Endothelial cell of umbilical vein (primary cell): ENCODE results near the gene JAKMIP1. TPM values are rescaled to one million over a fixed set of nuclear protein-coding genes. Genes with fewer than 3 reads are reported as not detected.

Experiments
- BruUV-seq: library from RNA; stranded (reverse); fragments of 400-500 nt; replicated peaks from 2 replicates; lab custom pipeline; 2021; lab: Mats Ljungman, UMichigan
- CTCF ChIA-PET: fragments of 300-600, 350-600 bp; sonication (Branson Sonifier 250); formaldehyde crosslinking; loops from one replicate; lab custom pipeline; 2021; ENCODE audit warnings: antibody characterized with exemption, inconsistent platforms; lab: Charles Lee
- POLR2A ChIA-PET: fragments of 300-600, 350-600 bp; sonication (Branson Sonifier 250); formaldehyde crosslinking; loops from one replicate; lab custom pipeline; 2021; ENCODE audit warnings: antibody characterized with exemption, inconsistent platforms; lab: Charles Lee
- DNase-seq: peaks from one replicate; pipeline ENCODE4 v3.0.0-alpha.2; 2011; ENCODE audit warnings: low read depth, low spot score
- FAIRE-seq: peaks from 2 replicates; lab custom pipeline; 2011; peaks lifted over from hg19 to GRCh38; lab: Jason Lieb, UNC
- H2AFZ ChIP-seq: 2 replicates; pipeline ENCODE4 v1.6.0; 2012; ENCODE audit warnings: low read depth, low read length, control low read depth, inconsistent platforms
- H3K27ac ChIP-seq: 2 replicates; pipeline ENCODE4 v1.5.1; 2011; ENCODE audit warnings: low read depth, mild to moderate bottlenecking, control low read depth, low read length, moderate library complexity; ENCODE audit not compliant: insufficient read depth
- H3K27me3 ChIP-seq, 2 experiments: 2 replicates each; pipeline versions ENCODE4 v1.6.0 to v1.6.1; 2011; ENCODE audit warnings: low read length in 2 of 2, mixed read lengths in 1 of 2; ENCODE audit not compliant: control insufficient read depth in 2 of 2, insufficient read depth in 2 of 2
- H3K36me3 ChIP-seq, 2 experiments: 2 replicates in 1 of 2; 3 replicates in 1 of 2; pipeline ENCODE4 v1.5.1; 2011; ENCODE audit warnings: low read length in 2 of 2, mild to moderate bottlenecking in 1 of 2, moderate library complexity in 1 of 2; ENCODE audit not compliant: control insufficient read depth in 2 of 2, insufficient read depth in 2 of 2; ENCODE audit errors: extremely low read depth in 1 of 2
- H3K4me1 ChIP-seq: 3 replicates; pipeline ENCODE4 v1.5.1; 2011; ENCODE audit warnings: mild to moderate bottlenecking, low read length; ENCODE audit not compliant: control insufficient read depth, insufficient read depth; ENCODE audit errors: extremely low read depth
- H3K4me2 ChIP-seq: 2 replicates; pipeline ENCODE4 v1.6.1; 2011; ENCODE audit warnings: low read length, control low read depth, mixed read lengths; ENCODE audit not compliant: insufficient read depth
- H3K4me3 ChIP-seq, 3 experiments: fragments of 200-600 bp in 1 of 3; sonication (generic), shearing (Covaris generic) in 1 of 3; replicated peaks in 1 of 3; 2 replicates each; pipeline ENCODE4 v1.5.1; 2011 to 2016; ENCODE audit warnings: control low read depth in 3 of 3, low read length in 3 of 3, mild to moderate bottlenecking in 2 of 3, inconsistent platforms in 1 of 3, low read depth in 1 of 3, moderate library complexity in 1 of 3; ENCODE audit not compliant: insufficient read depth in 1 of 3
- H3K79me2 ChIP-seq: 2 replicates; pipeline ENCODE4 v1.6.0; 2012; ENCODE audit warnings: low read length, inconsistent platforms; ENCODE audit not compliant: control insufficient read depth, insufficient read depth
- H3K9ac ChIP-seq: replicated peaks from 2 replicates; pipeline ENCODE3; 2011; ENCODE audit warnings: low read length, control low read depth; ENCODE audit not compliant: insufficient read depth; ENCODE audit errors: extremely low read depth
- H3K9me1 ChIP-seq: replicated peaks from 3 replicates; pipeline ENCODE4 v1.6.0; 2011; ENCODE audit warnings: mild to moderate bottlenecking, low read length; ENCODE audit not compliant: control insufficient read depth, insufficient read depth; ENCODE audit errors: extremely low read depth
- H3K9me3 ChIP-seq: replicated peaks from 2 replicates; pipeline ENCODE4 v1.5.1; 2012; ENCODE audit warnings: low read length, inconsistent platforms; ENCODE audit not compliant: control insufficient read depth, insufficient read depth
- H4K20me1 ChIP-seq: replicated peaks from 2 replicates; pipeline ENCODE3; 2011; ENCODE audit warnings: mild to moderate bottlenecking, low read length; ENCODE audit not compliant: control insufficient read depth, insufficient read depth; ENCODE audit errors: extremely low read depth
- EZH2 ChIP-seq: IDR thresholded peaks from 2 replicates; pipeline ENCODE4 v1.6.1; 2012; ENCODE audit warnings: borderline replicate concordance, low read depth, mild to moderate bottlenecking, moderate library complexity, low read length, inconsistent platforms; ENCODE audit not compliant: severe bottlenecking
- FOS ChIP-seq: IDR thresholded peaks from 2 replicates; pipeline ENCODE4 v1.6.1; 2011; ENCODE audit warnings: mild to moderate bottlenecking, low read length, moderate library complexity, borderline replicate concordance; ENCODE audit not compliant: insufficient read depth
- GATA2 ChIP-seq: IDR thresholded peaks from 2 replicates; pipeline ENCODE4 v1.7.0; 2011; ENCODE audit warnings: low read depth, mild to moderate bottlenecking, moderate library complexity, mixed read lengths, low read length; ENCODE audit not compliant: insufficient read length, insufficient read depth
- JUN ChIP-seq: IDR thresholded peaks from 2 replicates; pipeline ENCODE4 v1.6.1; 2011; ENCODE audit warnings: borderline replicate concordance, low read depth; ENCODE audit not compliant: insufficient read length, insufficient read depth
- MYC ChIP-seq: IDR thresholded peaks from one replicate; pipeline ENCODE4 v1.6.1; 2011; ENCODE audit warnings: mild to moderate bottlenecking, low read depth, low read length
- POLR2A ChIP-seq: IDR thresholded peaks from 2 replicates; pipeline ENCODE4 v1.6.1; 2012; ENCODE audit warnings: low read depth, mild to moderate bottlenecking, control low read depth, low read length
- POLR2AphosphoS5 ChIP-seq: IDR thresholded peaks from 2 replicates; pipeline ENCODE4 v1.6.1; 2012; ENCODE audit warnings: low read depth, mild to moderate bottlenecking, control low read depth, low read length, moderate library complexity; ENCODE audit not compliant: insufficient read depth
- dilution Hi-C: fragments of 300-500 bp; cut with MboI; formaldehyde crosslinking; loops from one replicate; pipeline ENCODE4 v1.15.0; 2019; ENCODE audit warnings: low sequenced_read_pairs; ENCODE audit not compliant: extremely low pct_ligation_motif_present
- intact Hi-C: fragments of 100-400 bp; cut with micrococcal nuclease; formaldehyde crosslinking; loops from one replicate; pipeline ENCODE4 v1.10.0; 2022
- polyA plus RNA-seq, 4 experiments: library from polyadenylated mRNA; depleted of rRNA in 3 of 4; stranded (reverse) in 3 of 4; unstranded in 1 of 4; fragments of >200 nt; gene quantifications; 2 replicates each; pipeline versions ENCODE4 v1.2.1 to v1.2.3, GENCODE V29; 2011 to 2012; ENCODE audit warnings: missing spikeins in 1 of 4
- total RNA-seq: library from RNA; stranded (reverse); gene quantifications from 2 replicates; pipeline ENCODE4 v1.2.3, GENCODE V29; 2021
- TF ChIP-seq, protein P1 (sequence below): IDR thresholded peaks from 2 replicates; pipeline ENCODE4 v1.6.1; 2011; ENCODE audit not compliant: insufficient read depth, insufficient read length
- TF ChIP-seq, protein P2 (sequence below), 2 donors: IDR thresholded peaks; 1 replicate in 1 of 2; 2 replicates in 1 of 2; pipeline ENCODE4 v1.5.1; 2011; ENCODE audit warnings: low read length in 2 of 2, mild to moderate bottlenecking in 2 of 2, moderate library complexity in 2 of 2, control low read depth in 1 of 2, inconsistent platforms in 1 of 2, low read depth in 1 of 2; ENCODE audit not compliant: insufficient read depth in 1 of 2; ENCODE audit errors: extremely low read depth in 1 of 2

Gene JAKMIP1
- total and polyA plus RNA-seq, 2 donors (not counting 3 experiments of a cell fraction or from before 2014, with no cell fraction given), result not detected

DNA sequence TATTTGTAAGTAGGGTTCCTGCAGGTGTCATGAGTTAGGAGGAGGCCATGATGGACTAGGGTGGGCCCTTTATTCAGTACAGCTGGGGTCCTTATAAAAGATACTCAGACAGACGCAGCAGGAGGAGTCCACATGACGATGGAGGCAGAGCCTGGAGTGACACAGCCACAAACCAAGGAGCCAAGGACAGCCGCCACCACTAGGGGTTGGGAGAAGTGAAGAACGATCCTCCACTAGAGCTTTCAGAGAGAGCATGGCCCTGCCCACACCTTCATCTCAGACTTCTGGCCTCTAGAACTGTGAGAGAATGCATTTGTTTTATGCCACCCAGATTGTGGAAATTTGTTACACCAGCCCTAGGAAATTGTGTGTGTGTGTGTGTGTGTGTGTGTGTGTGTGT is 31.1 kb downstream of the JAKMIP1 start:
- Histone ChIP-seq H3K79me2 (no peaks in the 10 kb centered on the region), H3K27me3 (no peaks in the 10 kb centered on the region), H2AFZ (no peak overlapping the region), H3K9me1 (no peaks in the 10 kb centered on the region), H3K4me3 (no peak overlapping the region), H3K27ac (no peak overlapping the region), H4K20me1 (no peaks in the 10 kb centered on the region), H3K36me3 (no peaks in the 10 kb centered on the region), H3K4me1 (no peaks in the 10 kb centered on the region), H3K9me3 (peaks cover 2% of the 10 kb centered on the region), H3K9ac (no peak overlapping the region), H3K4me2 (no peak overlapping the region)
- no TSS peak for BruUV-seq
- TF ChIP-seq POLR2AphosphoS5 (no peak), FOS (no peak), GATA2 (no peak), JUN (no peak)
- CTCF ChIA-PET, result no interaction called here
- DNase-seq (no peak), FAIRE-seq (no peak)
- POLR2A ChIA-PET, result no interaction called here
- intact Hi-C loops, result no loop called here
- dilution Hi-C loops, result no loop called here

DNA sequence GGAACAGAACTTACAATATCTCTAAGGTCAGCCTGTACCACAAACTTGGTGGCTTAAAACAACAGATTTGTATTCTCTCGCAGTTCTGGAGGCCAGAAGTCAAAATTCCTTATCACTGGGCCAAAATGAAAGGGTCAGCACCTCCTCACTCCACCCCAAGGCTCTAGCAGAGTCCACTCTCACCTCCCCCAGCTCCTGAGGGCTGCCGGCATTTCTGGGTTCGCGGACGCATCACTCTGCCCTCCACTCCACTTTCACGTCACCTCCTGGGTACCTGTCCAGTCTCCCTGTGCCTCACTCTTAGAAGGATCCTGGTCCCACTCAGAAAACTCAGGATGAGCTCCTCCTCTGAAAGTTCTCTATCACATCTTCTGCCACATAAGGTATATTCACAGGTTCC is 34.6 kb downstream of the JAKMIP1 start:
- dilution Hi-C loops, result no loop called here
- no peaks in the 10 kb centered on the region for H3K79me2 ChIP-seq
- ChIA-PET CTCF (no interaction called here), POLR2A (no interaction called here)
- no peak overlapping the region for H3K9ac ChIP-seq
- no peak overlapping the region for H3K4me2 ChIP-seq
- FAIRE-seq, result no peak
- TF ChIP-seq, protein P1, sequence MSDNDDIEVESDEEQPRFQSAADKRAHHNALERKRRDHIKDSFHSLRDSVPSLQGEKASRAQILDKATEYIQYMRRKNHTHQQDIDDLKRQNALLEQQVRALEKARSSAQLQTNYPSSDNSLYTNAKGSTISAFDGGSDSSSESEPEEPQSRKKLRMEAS, result no peak
- no peak for TF ChIP-seq MYC
- no peak for TF ChIP-seq JUN
- TF ChIP-seq EZH2, result no peak
- TF ChIP-seq GATA2, result no peak
- TF ChIP-seq POLR2AphosphoS5, result no peak
- no peak for TF ChIP-seq FOS
- TF ChIP-seq, protein P2, sequence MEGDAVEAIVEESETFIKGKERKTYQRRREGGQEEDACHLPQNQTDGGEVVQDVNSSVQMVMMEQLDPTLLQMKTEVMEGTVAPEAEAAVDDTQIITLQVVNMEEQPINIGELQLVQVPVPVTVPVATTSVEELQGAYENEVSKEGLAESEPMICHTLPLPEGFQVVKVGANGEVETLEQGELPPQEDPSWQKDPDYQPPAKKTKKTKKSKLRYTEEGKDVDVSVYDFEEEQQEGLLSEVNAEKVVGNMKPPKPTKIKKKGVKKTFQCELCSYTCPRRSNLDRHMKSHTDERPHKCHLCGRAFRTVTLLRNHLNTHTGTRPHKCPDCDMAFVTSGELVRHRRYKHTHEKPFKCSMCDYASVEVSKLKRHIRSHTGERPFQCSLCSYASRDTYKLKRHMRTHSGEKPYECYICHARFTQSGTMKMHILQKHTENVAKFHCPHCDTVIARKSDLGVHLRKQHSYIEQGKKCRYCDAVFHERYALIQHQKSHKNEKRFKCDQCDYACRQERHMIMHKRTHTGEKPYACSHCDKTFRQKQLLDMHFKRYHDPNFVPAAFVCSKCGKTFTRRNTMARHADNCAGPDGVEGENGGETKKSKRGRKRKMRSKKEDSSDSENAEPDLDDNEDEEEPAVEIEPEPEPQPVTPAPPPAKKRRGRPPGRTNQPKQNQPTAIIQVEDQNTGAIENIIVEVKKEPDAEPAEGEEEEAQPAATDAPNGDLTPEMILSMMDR (IDR thresholded peaks at IDR 0.05; ENCODE audit: extremely low read depth in 1 of 2, insufficient read depth in 1 of 2, low read depth in 1 of 2, low read length in 2 of 2), result no peak
- TF ChIP-seq POLR2A, result no peak
- BruUV-seq, result no TSS peak
- H3K9me3 ChIP-seq, result peaks cover 9% of the 10 kb centered on the region
- H3K9me1 ChIP-seq, result no peaks in the 10 kb centered on the region
- H4K20me1 ChIP-seq, result no peaks in the 10 kb centered on the region
- intact Hi-C loops, result no loop called here
- H3K4me1 ChIP-seq, result no peaks in the 10 kb centered on the region
- H2AFZ ChIP-seq, result no peak overlapping the region
- no peak overlapping the region for H3K4me3 ChIP-seq
- H3K27me3 ChIP-seq, result no peaks in the 10 kb centered on the region
- no peak overlapping the region for H3K27ac ChIP-seq
- no peak for DNase-seq
- H3K36me3 ChIP-seq, result no peaks in the 10 kb centered on the region
